NB4 (cell line): Measurements from ENCODE around the gene RIIAD1.

ENCODE experiments used
- MYC ChIP-seq: IDR thresholded peaks from 2 replicates; pipeline ENCODE4 v1.6.1; 2011; ENCODE audit warnings: low read depth, low read length
- POLR2A ChIP-seq: IDR thresholded peaks from 2 replicates; pipeline ENCODE4 v1.6.1; 2011; ENCODE audit warnings: mild to moderate bottlenecking; ENCODE audit not compliant: insufficient read length; ENCODE audit errors: extremely low read depth
- TF ChIP-seq, protein P1 (sequence below): IDR thresholded peaks from one replicate; pipeline ENCODE4 v1.5.1; 2012; ENCODE audit warnings: low read depth, low read length
- TF ChIP-seq, protein P2 (sequence below): IDR thresholded peaks from 2 replicates; pipeline ENCODE4 v1.6.1; 2011; ENCODE audit warnings: low read depth, low read length

- TF ChIP-seq, protein P1, sequence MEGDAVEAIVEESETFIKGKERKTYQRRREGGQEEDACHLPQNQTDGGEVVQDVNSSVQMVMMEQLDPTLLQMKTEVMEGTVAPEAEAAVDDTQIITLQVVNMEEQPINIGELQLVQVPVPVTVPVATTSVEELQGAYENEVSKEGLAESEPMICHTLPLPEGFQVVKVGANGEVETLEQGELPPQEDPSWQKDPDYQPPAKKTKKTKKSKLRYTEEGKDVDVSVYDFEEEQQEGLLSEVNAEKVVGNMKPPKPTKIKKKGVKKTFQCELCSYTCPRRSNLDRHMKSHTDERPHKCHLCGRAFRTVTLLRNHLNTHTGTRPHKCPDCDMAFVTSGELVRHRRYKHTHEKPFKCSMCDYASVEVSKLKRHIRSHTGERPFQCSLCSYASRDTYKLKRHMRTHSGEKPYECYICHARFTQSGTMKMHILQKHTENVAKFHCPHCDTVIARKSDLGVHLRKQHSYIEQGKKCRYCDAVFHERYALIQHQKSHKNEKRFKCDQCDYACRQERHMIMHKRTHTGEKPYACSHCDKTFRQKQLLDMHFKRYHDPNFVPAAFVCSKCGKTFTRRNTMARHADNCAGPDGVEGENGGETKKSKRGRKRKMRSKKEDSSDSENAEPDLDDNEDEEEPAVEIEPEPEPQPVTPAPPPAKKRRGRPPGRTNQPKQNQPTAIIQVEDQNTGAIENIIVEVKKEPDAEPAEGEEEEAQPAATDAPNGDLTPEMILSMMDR, result no peak
- no peak for TF ChIP-seq POLR2A
- TF ChIP-seq MYC, result no peak
- TF ChIP-seq, protein P2, sequence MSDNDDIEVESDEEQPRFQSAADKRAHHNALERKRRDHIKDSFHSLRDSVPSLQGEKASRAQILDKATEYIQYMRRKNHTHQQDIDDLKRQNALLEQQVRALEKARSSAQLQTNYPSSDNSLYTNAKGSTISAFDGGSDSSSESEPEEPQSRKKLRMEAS, result no peak
Measured at GRCh38 chr1:151777317-151777716, 56.0 kb downstream of the RIIAD1 start.
